Natural killer cell treated with Interleukin-12 subunit alpha and Interleukin-12 subunit beta and Interleukin-15 and Interleukin-18, amount 100 ng/mL, for 72 hours (primary cell): ENCODE results near the gene PON1. TPM values are rescaled to one million over a fixed set of nuclear protein-coding genes. Genes with fewer than 3 reads are reported as not detected.
A peak's percentile ranks its signal among the peaks of the same experiment; 100 is the strongest.

Experiments
- ATAC-seq, 2 donors: fragments of 150-1000 bp; cut with Tn5 transposase in 1 of 2; sonication (Bioruptor Pico), chemical (Tn5 transposase) in 1 of 2; 2 replicates each; pipeline ENCODE4 v1.10.0; 2021
- DNase-seq: peaks from one replicate; pipeline ENCODE4 v3.0.0; 2022; ENCODE audit warnings: low spot score
- H3K27ac Mint-ChIP-seq, 2 donors: 1 replicate in 1 of 2; 2 replicates in 1 of 2; pipeline ENCODE4 v1.8.0; 2022; ENCODE audit warnings: mixed read lengths in 2 of 2, mild to moderate bottlenecking in 1 of 2, moderate library complexity in 1 of 2
- H3K27me3 Mint-ChIP-seq, 2 donors: 1 replicate in 1 of 2; 2 replicates in 1 of 2; pipeline ENCODE4 v1.8.0; 2022; ENCODE audit warnings: mixed read lengths in 2 of 2
- H3K36me3 Mint-ChIP-seq: one replicate; pipeline ENCODE4 v1.8.0; 2022; ENCODE audit warnings: mixed read lengths
- H3K4me1 Mint-ChIP-seq, 2 donors: 1 replicate in 1 of 2; 2 replicates in 1 of 2; pipeline ENCODE4 v1.8.0; 2022; ENCODE audit warnings: low read depth in 2 of 2, mixed read lengths in 2 of 2, mild to moderate bottlenecking in 1 of 2
- H3K4me3 Mint-ChIP-seq: one replicate; pipeline ENCODE4 v1.8.0; 2022; ENCODE audit warnings: mixed read lengths
- H3K9me3 Mint-ChIP-seq: 2 replicates; pipeline ENCODE4 v1.8.0; 2022; ENCODE audit warnings: mixed read lengths
- total RNA-seq, 2 donors: library from RNA; stranded (reverse); gene quantifications; one replicate each; pipeline ENCODE4 v1.2.3, GENCODE V29; 2022

The PON1 gene
- total RNA-seq, result not detected

- Mint-ChIP-seq H3K36me3 (peaks cover 7% of the 10 kb centered on the region), H3K9me3 (no peaks in the 10 kb centered on the region), H3K4me1 (peaks cover 0 to 2% of the 10 kb centered on the region in 2 donors), H3K27ac (no peak within 1 kb of the TSS), H3K27me3 (peaks cover 14% of the 10 kb centered on the region in 2 donors), H3K4me3 (no peak within 1 kb of the TSS)
- ATAC-seq, result peak; percentile 30 to 33
- DNase-seq, result no peak
Measured at GRCh38 chr7:95324431-95324830, at the start of gene PON1. TSS of gene PON1 (minus strand) at chr7:95324532. CDS start at chr7:95324475, 57 bp downstream.

DNA sequence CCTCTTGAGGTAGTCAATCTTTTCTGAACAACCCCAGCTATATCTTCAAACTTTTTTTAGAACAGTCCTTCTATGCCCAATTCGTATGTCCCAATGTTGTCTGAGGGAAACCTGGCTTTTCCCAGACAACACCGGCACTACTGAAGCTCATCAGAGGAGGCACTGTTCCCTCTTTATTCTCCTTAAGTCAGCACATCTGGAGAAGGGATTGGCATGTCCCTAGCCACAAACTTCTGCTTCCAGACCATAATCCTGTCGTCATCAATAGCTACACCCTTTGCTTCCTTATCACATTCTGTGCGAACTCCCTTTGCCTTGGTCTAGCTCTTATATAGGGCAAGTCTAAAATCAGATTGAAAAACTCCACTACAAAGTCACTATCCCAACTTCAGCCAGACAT lies 49.0 kb upstream of the PON1 start:
- Mint-ChIP-seq H3K9me3 (peaks cover 3% of the 10 kb centered on the region), H3K36me3 (peaks cover 6% of the 10 kb centered on the region), H3K27me3 (peaks cover 6 to 21% of the 10 kb centered on the region in 2 donors), H3K4me1 (no peaks in the 10 kb centered on the region), H3K27ac (no peak overlapping the region), H3K4me3 (no peak overlapping the region)
- DNase-seq (no peak), ATAC-seq (no peak)

DNA sequence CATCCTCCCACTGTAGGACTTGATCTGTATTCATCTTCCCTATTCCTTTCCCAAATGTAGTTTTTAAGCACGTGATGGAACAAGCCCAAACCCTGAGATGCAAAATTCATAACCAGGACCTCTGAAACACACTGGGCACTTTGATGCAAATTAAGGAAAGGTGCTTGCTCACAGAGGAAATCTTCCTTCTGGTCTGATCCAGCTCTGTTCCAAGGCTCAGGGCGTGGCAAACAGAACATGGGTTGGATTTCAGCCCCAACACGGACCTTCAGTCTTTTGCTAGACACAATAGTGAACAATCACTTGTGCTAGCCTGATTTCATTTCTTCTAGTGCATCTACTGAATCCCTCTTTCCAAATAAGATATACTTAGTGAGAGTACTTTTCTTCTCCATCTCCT lies 43.9 kb upstream of the PON1 start:
- Mint-ChIP-seq H3K27me3 (peaks cover 9 to 14% of the 10 kb centered on the region in 2 donors), H3K9me3 (no peaks in the 10 kb centered on the region), H3K4me3 (no peak overlapping the region), H3K36me3 (no peaks in the 10 kb centered on the region), H3K4me1 (no peaks in the 10 kb centered on the region), H3K27ac (no peak overlapping the region)
- no peak for DNase-seq
- no peak for ATAC-seq

- Mint-ChIP-seq H3K27me3 (peaks cover 9 to 14% of the 10 kb centered on the region in 2 donors), H3K4me3 (no peak overlapping the region), H3K9me3 (no peaks in the 10 kb centered on the region), H3K36me3 (no peaks in the 10 kb centered on the region), H3K4me1 (no peaks in the 10 kb centered on the region), H3K27ac (no peak overlapping the region)
- no peak for ATAC-seq
- DNase-seq, result no peak
Measured at GRCh38 chr7:95367606-95368005, 43.3 kb upstream of the PON1 start.

DNA sequence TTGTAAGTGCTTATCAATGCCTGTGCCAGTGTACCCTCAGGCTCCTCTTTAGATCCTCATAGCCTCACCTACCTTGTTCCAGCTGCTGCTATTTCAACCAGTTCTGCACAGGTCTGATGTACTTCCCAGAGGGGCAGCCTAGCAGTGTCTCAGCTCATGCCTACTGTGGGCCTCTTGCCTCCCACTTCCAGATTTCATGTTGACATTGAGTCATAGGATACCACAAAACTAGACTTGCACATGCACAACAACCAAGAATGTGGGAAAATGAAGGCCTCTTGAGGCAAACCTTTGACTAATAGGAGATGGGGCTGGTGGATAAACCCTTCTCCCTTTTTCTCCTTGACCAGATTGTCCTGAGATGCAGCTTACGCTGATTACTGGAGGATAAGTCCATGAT lies 40.8 kb upstream of the PON1 start:
- H3K4me3 Mint-ChIP-seq, result no peak overlapping the region
- H3K27ac Mint-ChIP-seq, result no peak overlapping the region
- no peak for ATAC-seq
- H3K36me3 Mint-ChIP-seq, result no peaks in the 10 kb centered on the region
- H3K27me3 Mint-ChIP-seq, result peaks cover 9 to 11% of the 10 kb centered on the region in 2 donors
- H3K9me3 Mint-ChIP-seq, result no peaks in the 10 kb centered on the region
- DNase-seq, result no peak
- H3K4me1 Mint-ChIP-seq, result no peaks in the 10 kb centered on the region

DNA sequence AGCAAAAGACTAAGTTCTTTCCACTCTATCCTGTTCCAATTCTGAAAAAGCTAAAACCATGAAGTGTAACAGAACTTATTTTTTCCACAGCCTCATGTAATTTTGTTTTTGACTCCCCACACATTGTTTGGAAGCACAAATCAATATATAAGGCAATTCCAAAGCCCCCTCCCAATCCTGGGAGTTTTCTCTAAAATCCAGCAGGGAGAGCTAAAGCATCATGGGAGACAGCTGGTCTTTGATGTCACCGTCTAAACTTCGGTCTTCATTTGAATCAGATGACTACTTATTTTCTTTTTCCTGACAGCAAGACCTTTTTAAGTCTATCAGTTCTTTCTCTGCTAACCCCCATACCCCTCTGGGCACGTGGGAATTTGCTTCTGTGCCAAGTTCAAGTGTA lies 33.3 kb upstream of the PON1 start:
- no peak for DNase-seq
- H3K9me3 Mint-ChIP-seq, result no peaks in the 10 kb centered on the region
- no peaks in the 10 kb centered on the region for H3K36me3 Mint-ChIP-seq
- no peak overlapping the region for H3K4me3 Mint-ChIP-seq
- no peaks in the 10 kb centered on the region for H3K4me1 Mint-ChIP-seq
- no peak overlapping the region for H3K27ac Mint-ChIP-seq
- no peak for ATAC-seq
- peaks cover 8 to 10% of the 10 kb centered on the region in 2 donors for H3K27me3 Mint-ChIP-seq

GRCh38 chr7:95342642-95343307 lies 18.4 kb upstream of the PON1 start:
- no peak for DNase-seq
- Mint-ChIP-seq H3K36me3 (no peaks in the 10 kb centered on the region), H3K4me3 (no peak overlapping the region), H3K27ac (no peak overlapping the region), H3K4me1 (no peaks in the 10 kb centered on the region), H3K9me3 (no peaks in the 10 kb centered on the region), H3K27me3 (peaks cover 4 to 15% of the 10 kb centered on the region in 2 donors)
- no peak for ATAC-seq

DNA sequence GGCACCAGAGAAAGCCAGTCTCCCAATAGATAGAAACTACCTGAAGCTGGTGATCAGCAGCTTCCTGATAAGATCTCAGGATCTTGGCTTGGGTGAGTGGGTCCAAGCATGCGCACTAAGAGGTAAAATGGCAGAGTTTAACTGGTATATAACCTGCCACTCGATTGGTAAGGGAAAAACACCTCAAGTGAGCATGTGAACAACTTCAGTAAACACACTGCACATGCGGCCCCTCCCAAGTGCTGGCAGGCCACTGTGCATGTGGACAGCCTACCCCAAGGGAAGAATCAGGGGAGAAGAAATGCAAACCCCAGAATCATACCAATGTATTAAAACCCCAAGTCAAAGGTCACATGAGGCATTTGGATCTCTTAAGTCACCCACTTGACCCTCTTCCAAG lies 17.7 kb upstream of the PON1 start:
- Mint-ChIP-seq H3K9me3 (no peaks in the 10 kb centered on the region), H3K4me1 (no peaks in the 10 kb centered on the region)

GRCh38 chr7:95340491-95340890 lies 16.2 kb upstream of the PON1 start:
- ATAC-seq, result peak in 1 of 2 donors; percentile 11
- H3K27ac Mint-ChIP-seq, result no peak overlapping the region
- H3K4me1 Mint-ChIP-seq, result no peaks in the 10 kb centered on the region
- H3K36me3 Mint-ChIP-seq, result no peaks in the 10 kb centered on the region
- no peak overlapping the region for H3K4me3 Mint-ChIP-seq
- H3K27me3 Mint-ChIP-seq, result peaks cover 3 to 15% of the 10 kb centered on the region in 2 donors
- no peak for DNase-seq
- no peaks in the 10 kb centered on the region for H3K9me3 Mint-ChIP-seq

More for the DNA sequence above, 17.7 kb upstream of the PON1 start:
- Mint-ChIP-seq H3K36me3 (no peaks in the 10 kb centered on the region), H3K4me3 (no peak overlapping the region), H3K27ac (no peak overlapping the region), H3K27me3 (peaks cover 3 to 15% of the 10 kb centered on the region in 2 donors)
- no peak for DNase-seq
- ATAC-seq, result no peak

DNA sequence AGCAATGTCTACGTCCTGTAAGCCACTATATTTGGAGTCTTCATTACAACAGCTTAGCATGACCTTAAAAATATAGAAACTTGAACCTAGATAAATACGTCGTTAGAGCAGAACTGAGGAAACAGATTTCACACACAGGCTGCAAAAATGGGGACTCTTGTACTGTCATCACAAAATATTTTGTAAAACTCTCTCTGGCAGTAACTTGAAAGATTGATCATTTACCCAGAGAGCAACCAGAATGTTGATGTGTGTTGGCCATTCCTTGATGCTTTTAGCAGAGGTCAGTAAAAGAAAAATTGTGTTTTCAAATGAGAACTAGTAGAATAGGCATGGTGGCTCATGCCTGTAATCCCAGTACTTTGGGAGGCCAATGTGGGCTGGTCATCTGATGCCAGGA lies 14.5 kb upstream of the PON1 start:
- Mint-ChIP-seq H3K27me3 (peaks cover 3 to 13% of the 10 kb centered on the region in 2 donors), H3K9me3 (no peaks in the 10 kb centered on the region), H3K27ac (no peak overlapping the region), H3K4me3 (no peak overlapping the region), H3K36me3 (no peaks in the 10 kb centered on the region), H3K4me1 (no peaks in the 10 kb centered on the region)
- DNase-seq (no peak), ATAC-seq (no peak)

- no peak for ATAC-seq
Measured at GRCh38 chr7:95335093-95335492, 10.8 kb upstream of the PON1 start.

GRCh38 chr7:95334447-95334846 lies 10.1 kb upstream of the PON1 start:
- no peak overlapping the region for H3K27ac Mint-ChIP-seq

More at GRCh38 chr7:95335093-95335492, 10.8 kb upstream of the PON1 start:
- no peaks in the 10 kb centered on the region for H3K27me3 Mint-ChIP-seq
- peaks cover 10 to 13% of the 10 kb centered on the region in 2 donors for H3K4me1 Mint-ChIP-seq
- no peak overlapping the region for H3K4me3 Mint-ChIP-seq
- H3K27ac Mint-ChIP-seq, result no peak overlapping the region
- no peaks in the 10 kb centered on the region for H3K36me3 Mint-ChIP-seq
- no peak for DNase-seq
- no peaks in the 10 kb centered on the region for H3K9me3 Mint-ChIP-seq

GRCh38 chr7:95330961-95331337 lies 6.6 kb upstream of the PON1 start:
- H3K9me3 Mint-ChIP-seq, result no peaks in the 10 kb centered on the region
- no peak for DNase-seq
- H3K4me1 Mint-ChIP-seq, result peaks cover 12 to 16% of the 10 kb centered on the region in 2 donors
- H3K27me3 Mint-ChIP-seq, result peaks cover 0 to under 1% of the 10 kb centered on the region in 2 donors
- H3K36me3 Mint-ChIP-seq, result no peaks in the 10 kb centered on the region
- no peak for ATAC-seq
- peak overlapping the region; percentile 72 for H3K4me3 Mint-ChIP-seq
- peak overlapping the region; percentile 11 to 45 for H3K27ac Mint-ChIP-seq

More at GRCh38 chr7:95334447-95334846, 10.1 kb upstream of the PON1 start:
- DNase-seq (no peak), ATAC-seq (no peak)
- H3K36me3 Mint-ChIP-seq, result no peaks in the 10 kb centered on the region
- H3K4me3 Mint-ChIP-seq, result no peak overlapping the region
- H3K4me1 Mint-ChIP-seq, result peaks cover 12 to 16% of the 10 kb centered on the region in 2 donors
- H3K9me3 Mint-ChIP-seq, result no peaks in the 10 kb centered on the region
- no peaks in the 10 kb centered on the region for H3K27me3 Mint-ChIP-seq

GRCh38 chr7:95330204-95330960 lies 6.0 kb upstream of the PON1 start:
- Mint-ChIP-seq H3K9me3 (no peaks in the 10 kb centered on the region), H3K4me3 (peak overlapping the region; percentile 72), H3K4me1 (peaks cover 12 to 16% of the 10 kb centered on the region in 2 donors), H3K27ac (peak overlapping the region; percentile 11 to 45), H3K36me3 (peaks cover 3% of the 10 kb centered on the region), H3K27me3 (peaks cover 5 to 6% of the 10 kb centered on the region in 2 donors)
- peak; percentile 62 to 65 for ATAC-seq
- no peak for DNase-seq
